ENCODE results near the gene B3GAT2.

Gene B3GAT2

GRCh38 chr6:70857387-70858077, 99.3 kb downstream of the B3GAT2 start:
- Histone ChIP-seq H2AFZ (ENCODE audit: low read depth, low read length) (no peak overlapping the region), H3K79me2 (ENCODE audit: low read length) (no peaks in the 10 kb centered on the region), H3K36me3 (replicated peaks; ENCODE audit: low read depth, low read length) (peaks cover 30% of the 10 kb centered on the region), H3K27me3 (ENCODE audit: low read depth, low read length) (no peaks in the 10 kb centered on the region), H3K4me2 (ENCODE audit: low read length) (peak overlapping the region; percentile 48), H3K4me3 (ENCODE audit: low read length) (peak overlapping the region; percentile 10; the same call in 1 of the 2 replicates), H3K4me1 (ENCODE audit: low read length) (peaks cover 20% of the 10 kb centered on the region), H4K20me1 (ENCODE audit: insufficient read depth, low read length) (peaks cover 4% of the 10 kb centered on the region), H3K27ac (ENCODE audit: low read length) (no peak overlapping the region; the same call in 1 of the 2 replicates), H3K9me3 (ENCODE audit: insufficient read depth, low read length) (no peaks in the 10 kb centered on the region), H3K9ac (ENCODE audit: low read length) (no peak overlapping the region)
- TF ChIP-seq, protein P1, sequence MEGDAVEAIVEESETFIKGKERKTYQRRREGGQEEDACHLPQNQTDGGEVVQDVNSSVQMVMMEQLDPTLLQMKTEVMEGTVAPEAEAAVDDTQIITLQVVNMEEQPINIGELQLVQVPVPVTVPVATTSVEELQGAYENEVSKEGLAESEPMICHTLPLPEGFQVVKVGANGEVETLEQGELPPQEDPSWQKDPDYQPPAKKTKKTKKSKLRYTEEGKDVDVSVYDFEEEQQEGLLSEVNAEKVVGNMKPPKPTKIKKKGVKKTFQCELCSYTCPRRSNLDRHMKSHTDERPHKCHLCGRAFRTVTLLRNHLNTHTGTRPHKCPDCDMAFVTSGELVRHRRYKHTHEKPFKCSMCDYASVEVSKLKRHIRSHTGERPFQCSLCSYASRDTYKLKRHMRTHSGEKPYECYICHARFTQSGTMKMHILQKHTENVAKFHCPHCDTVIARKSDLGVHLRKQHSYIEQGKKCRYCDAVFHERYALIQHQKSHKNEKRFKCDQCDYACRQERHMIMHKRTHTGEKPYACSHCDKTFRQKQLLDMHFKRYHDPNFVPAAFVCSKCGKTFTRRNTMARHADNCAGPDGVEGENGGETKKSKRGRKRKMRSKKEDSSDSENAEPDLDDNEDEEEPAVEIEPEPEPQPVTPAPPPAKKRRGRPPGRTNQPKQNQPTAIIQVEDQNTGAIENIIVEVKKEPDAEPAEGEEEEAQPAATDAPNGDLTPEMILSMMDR (IDR thresholded peaks at IDR 0.05; ENCODE audit: low read depth, low read length): no peak
- TF ChIP-seq EZH2phosphoT487 (IDR thresholded peaks at IDR 0.05; ENCODE audit: low read depth): no peak

GRCh38 chr6:70852667-70853246, 104.1 kb downstream of the B3GAT2 start:
- Histone ChIP-seq H3K27ac (ENCODE audit: low read length) (no peak overlapping the region), H4K20me1 (ENCODE audit: insufficient read depth, low read length) (peaks cover 2% of the 10 kb centered on the region), H3K4me2 (ENCODE audit: low read length) (no peak overlapping the region), H3K9ac (ENCODE audit: low read length) (no peak overlapping the region), H2AFZ (ENCODE audit: low read depth, low read length) (no peak overlapping the region), H3K79me2 (ENCODE audit: low read length) (no peaks in the 10 kb centered on the region), H3K27me3 (ENCODE audit: low read depth, low read length) (no peaks in the 10 kb centered on the region), H3K9me3 (ENCODE audit: insufficient read depth, low read length) (peaks cover 12% of the 10 kb centered on the region; the same call in 1 of the 2 replicates), H3K36me3 (replicated peaks; ENCODE audit: low read depth, low read length) (peaks cover 21% of the 10 kb centered on the region), H3K4me3 (ENCODE audit: low read length) (no peak overlapping the region), H3K4me1 (ENCODE audit: low read length) (peaks cover 11% of the 10 kb centered on the region)
- TF ChIP-seq EZH2phosphoT487 (IDR thresholded peaks at IDR 0.05; ENCODE audit: low read depth): no peak
- TF ChIP-seq, protein P1 (IDR thresholded peaks at IDR 0.05; ENCODE audit: low read depth, low read length): no peak

GRCh38 chr6:70849348-70850069, 107.4 kb downstream of the B3GAT2 start:
- H3K9me3 ChIP-seq (ENCODE audit: insufficient read depth, low read length): peaks cover 12% of the 10 kb centered on the region; the same call in 1 of the 2 replicates
- no peaks in the 10 kb centered on the region for H3K4me1 ChIP-seq (ENCODE audit: low read length)
- H3K79me2 ChIP-seq (ENCODE audit: low read length): no peaks in the 10 kb centered on the region
- peaks cover 33% of the 10 kb centered on the region for H3K36me3 ChIP-seq (replicated peaks; ENCODE audit: low read depth, low read length)
- no peak overlapping the region for H3K9ac ChIP-seq (ENCODE audit: low read length)
- H3K27ac ChIP-seq (ENCODE audit: low read length): no peak overlapping the region
- no peak for TF ChIP-seq EZH2phosphoT487 (IDR thresholded peaks at IDR 0.05; ENCODE audit: low read depth)
- TF ChIP-seq, protein P1 (IDR thresholded peaks at IDR 0.05; ENCODE audit: low read depth, low read length): no peak
- H3K27me3 ChIP-seq (ENCODE audit: low read depth, low read length): no peaks in the 10 kb centered on the region
- no peaks in the 10 kb centered on the region for H4K20me1 ChIP-seq (ENCODE audit: insufficient read depth, low read length)
- H3K4me2 ChIP-seq (ENCODE audit: low read length): no peak overlapping the region
- no peak overlapping the region for H2AFZ ChIP-seq (ENCODE audit: low read depth, low read length)
- no peak overlapping the region for H3K4me3 ChIP-seq (ENCODE audit: low read length)
